A549 (cell line): ENCODE measurements around the gene BST2. TPM values are rescaled to one million over a fixed set of nuclear protein-coding genes. Genes with fewer than 3 reads are reported as not detected.
A peak's percentile ranks its signal among the peaks of the same experiment; 100 is the strongest.

ENCODE experiments used
- ATAC-seq, 2 experiments: fragments of 200-7000 bp in 1 of 2; fragments of >200 bp in 1 of 2; cut with Nextera tagmentation in 1 of 2; cut with Tn5 transposase in 1 of 2; 3 replicates each; pipeline versions ENCODE4 v1.8.0 to v1.9.1; 2018 to 2020; ENCODE audit warnings: mild to moderate bottlenecking in 1 of 2, moderate library complexity in 1 of 2
- CTCF ChIA-PET: fragments of 300-600 bp; sonication (Branson Sonifier 250); formaldehyde crosslinking; extraction: SDS; loops from one replicate; lab custom pipeline; 2021; ENCODE audit warnings: antibody characterized with exemption, inconsistent platforms; lab: Yijun Ruan, JAX
- POLR2A ChIA-PET: fragments of 350-600 bp; formaldehyde crosslinking; extraction: SDS; loops from one replicate; lab custom pipeline; 2021; ENCODE audit warnings: antibody characterized with exemption, inconsistent platforms; lab: Yijun Ruan, JAX
- DNase-seq, 2 experiments: peaks; one replicate each; pipeline versions ENCODE4 v3.0.0 to v3.0.0-alpha.2; 2011 to 2016; ENCODE audit warnings: low read depth in 1 of 2, low spot score in 1 of 2
- FAIRE-seq: peaks from 2 replicates; lab custom pipeline; 2011; peaks lifted over from hg19 to GRCh38; lab: Jason Lieb, UNC
- H3K27ac ChIP-seq, 2 experiments: fragments of >200 bp; sonication (Bioruptor Twin); formaldehyde crosslinking; 3 replicates each; pipeline ENCODE4 v1.5.1; 2016 to 2017
- H3K4me1 ChIP-seq: fragments of >200 bp; sonication (Bioruptor Twin); formaldehyde crosslinking; 3 replicates; pipeline ENCODE4 v1.6.1; 2016
- H3K4me2 ChIP-seq: fragments of >200 bp; sonication (Bioruptor Twin); formaldehyde crosslinking; 3 replicates; pipeline ENCODE4 v1.6.1; 2016
- H3K4me3 ChIP-seq: fragments of >200 bp; sonication (Bioruptor Twin); formaldehyde crosslinking; 3 replicates; pipeline ENCODE4 v1.5.1; 2016
- H3K9me3 ChIP-seq: fragments of >200 bp; sonication (Bioruptor Twin); formaldehyde crosslinking; 3 replicates; pipeline ENCODE4 v1.6.1; 2016
- ATOH8 ChIP-seq: fragments of 250-450 bp; sonication (Bioruptor Pico); IDR thresholded peaks from 2 replicates; pipeline ENCODE4 v1.5.0; 2020; ENCODE audit warnings: low read depth, mild to moderate bottlenecking, moderate library complexity
- CBX2 ChIP-seq: fragments of 200-600 bp; sonication (generic); IDR thresholded peaks from 2 replicates; pipeline ENCODE4 v1.6.1; 2016; ENCODE audit warnings: low read depth, mild to moderate bottlenecking, borderline replicate concordance
- CHD2 ChIP-seq: fragments of 150-350 bp; IDR thresholded peaks from 2 replicates; pipeline ENCODE4 v1.6.1; 2014; ENCODE audit warnings: low read length; ENCODE audit not compliant: partially characterized antibody
- CHD4 ChIP-seq: fragments of 200-600 bp; sonication (generic); IDR thresholded peaks from 2 replicates; pipeline ENCODE4 v1.6.1; 2016; ENCODE audit warnings: antibody characterized with exemption, mild to moderate bottlenecking, borderline replicate concordance
- CTCF ChIP-seq: fragments of >200 bp; sonication (Bioruptor Twin); formaldehyde crosslinking; IDR thresholded peaks from 3 replicates; pipeline ENCODE4 v1.5.1; 2016
- FOSL2 ChIP-seq, 2 experiments: fragments of 450-650 bp in 1 of 2; fragments of >200 bp in 1 of 2; sonication (Bioruptor Twin) in 1 of 2; formaldehyde crosslinking; IDR thresholded peaks; 2 replicates each; pipeline versions ENCODE4 v1.5.0 to v1.6.1; 2016 to 2020; ENCODE audit warnings: mild to moderate bottlenecking in 1 of 2, moderate library complexity in 1 of 2
- HOXB13 ChIP-seq: fragments of 250-450 bp; sonication (Bioruptor Pico); IDR thresholded peaks from 2 replicates; pipeline ENCODE4 v1.5.0; 2020; ENCODE audit warnings: low read depth, mild to moderate bottlenecking, moderate library complexity
- HOXB5 ChIP-seq: fragments of 250-450 bp; sonication (Bioruptor Pico); IDR thresholded peaks from 2 replicates; pipeline ENCODE4 v1.5.0; 2020; ENCODE audit warnings: mild to moderate bottlenecking, moderate library complexity
- KDM1A ChIP-seq: fragments of 200-600 bp; sonication (generic); IDR thresholded peaks from 2 replicates; pipeline ENCODE4 v1.6.1; 2016; ENCODE audit warnings: low read depth, mild to moderate bottlenecking
- MAX ChIP-seq: IDR thresholded peaks from 2 replicates; pipeline ENCODE4 v1.6.1; 2012
- MAZ ChIP-seq: fragments of 150-350 bp; IDR thresholded peaks from 2 replicates; pipeline ENCODE4 v1.6.1; 2014; ENCODE audit warnings: antibody characterized with exemption, low read depth, low read length, borderline replicate concordance
- PBX3 ChIP-seq: IDR thresholded peaks from 2 replicates; pipeline ENCODE4 v1.6.1; 2012
- PHF8 ChIP-seq: fragments of 200-600 bp; sonication (generic); IDR thresholded peaks from 2 replicates; pipeline ENCODE4 v1.6.1; 2016; ENCODE audit warnings: low read depth, mild to moderate bottlenecking, antibody characterized with exemption, moderate library complexity, borderline replicate concordance
- POLR2A ChIP-seq: IDR thresholded peaks from 2 replicates; pipeline ENCODE4 v1.6.1; 2012; ENCODE audit warnings: mild to moderate bottlenecking, low read length
- RAD21 ChIP-seq, 2 experiments: fragments of >200 bp in 1 of 2; sonication (Bioruptor Twin) in 1 of 2; formaldehyde crosslinking in 1 of 2; IDR thresholded peaks in 1 of 2; conservative IDR thresholded peaks in 1 of 2; 2 replicates in 1 of 2; 3 replicates in 1 of 2; pipeline ENCODE4 v1.6.1; 2012 to 2018; ENCODE audit warnings: inconsistent platforms in 1 of 2
- REST ChIP-seq: fragments of 200-600 bp; sonication (generic); IDR thresholded peaks from 2 replicates; pipeline ENCODE4 v1.6.1; 2016; ENCODE audit warnings: antibody characterized with exemption, mild to moderate bottlenecking, moderate library complexity
- SMC3 ChIP-seq: fragments of >200 bp; sonication (Bioruptor Twin); formaldehyde crosslinking; IDR thresholded peaks from 3 replicates; pipeline ENCODE4 v1.6.1; 2018; ENCODE audit warnings: inconsistent platforms
- SREBF2 ChIP-seq: fragments of 450-650 bp; IDR thresholded peaks from 2 replicates; pipeline ENCODE4 v1.6.1; 2014; ENCODE audit warnings: mild to moderate bottlenecking, moderate library complexity
- WGBS: methylation state at CpG from one replicate; pipeline ENCODE4 v1.1.6; 2017; ENCODE audit errors: missing lambda C conversion rate; 5-methylcytosine and 5-hydroxymethylcytosine counted together
- polyA plus RNA-seq, 4 experiments: library from polyadenylated mRNA; depleted of rRNA in 3 of 4; stranded (reverse); fragments of >200 nt; fragmentation: RNase III in 1 of 4; extraction: RNeasy Plus Mini Kit Qiagen cat#74134 plus additional on column Dnase treatment in 1 of 4; gene quantifications; 2 replicates in 3 of 4; 3 replicates in 1 of 4; pipeline ENCODE4 v1.2.3, GENCODE V29; 2011 to 2017

Gene BST2
- polyA plus RNA-seq, 2 of the 4 experiments (the other 2 are of a cell fraction): 0.12 to 0.26 TPM

GRCh38 chr19:17401628-17402027, 3.8 kb downstream of the BST2 start (continued):
- TF ChIP-seq FOSL2 (IDR thresholded peaks at IDR 0.05) (no peak), FOSL2 (CRISPR knock-in tag; IDR thresholded peaks at IDR 0.05) (no peak), HOXB13 (CRISPR knock-in tag) (no peak), CBX2 (no peak)

- Histone ChIP-seq H3K4me2 (no peak overlapping the region), H3K9me3 (no peaks in the 10 kb centered on the region), H3K4me3 (no peak overlapping the region), H3K27ac (no peak overlapping the region), H3K4me1 (no peaks in the 10 kb centered on the region)
- ChIA-PET CTCF (interaction anchor here (0.6 to 1.5 kb wide), 9 partner anchors 9 to 97 kb away, joined by 3 to 5 read pairs (median 3); partner anchors contain the start of gene MVB12A), POLR2A (no interaction called here)
- ATAC-seq (no peak), DNase-seq (no peak), FAIRE-seq (no peak)
- no peak for TF ChIP-seq POLR2A
- no peak for TF ChIP-seq SREBF2
- TF ChIP-seq REST: no peak
- no peak for TF ChIP-seq CHD2
- no peak for TF ChIP-seq ATOH8 (CRISPR knock-in tag)
- no peak for TF ChIP-seq FOSL2 (IDR thresholded peaks at IDR 0.05)
- TF ChIP-seq FOSL2 (CRISPR knock-in tag; IDR thresholded peaks at IDR 0.05): no peak
- TF ChIP-seq PBX3: no peak
- TF ChIP-seq HOXB5: no peak
- 68% methylated on average over 8 of the region's 8 CpGs for WGBS
These were observed 6.4 kb downstream of the BST2 start for GRCh38 chr19:17398902-17399527.

- H3K4me1 ChIP-seq: peaks cover 4% of the 10 kb centered on the region; the same call in 1 of the 3 replicates
- WGBS: 24% methylated on average over 17 of the region's 19 CpGs
- H3K4me2 ChIP-seq: peak overlapping the region; percentile 28; the same call in 1 of the 3 replicates
- peak; percentile 82 for TF ChIP-seq CHD4
- peak; percentile 22; the same call in 1 of the 2 replicates for TF ChIP-seq MAX
- TF ChIP-seq PHF8: no peak
- peak; percentile 53 for TF ChIP-seq SMC3
- peak; percentile 61 to 71 for TF ChIP-seq RAD21 (conservative IDR thresholded peaks at IDR 0.05 in 1 of 2, IDR thresholded peaks at IDR 0.05 in 1 of 2)
- TF ChIP-seq KDM1A: 0 out of 2 replicates have a peak, but pooled peaks have one; percentile 46
- no peak for TF ChIP-seq MAZ
- peak; percentile 53 for TF ChIP-seq CTCF
- H3K9me3 ChIP-seq: 0 out of 3 replicates have a peak, but pooled peaks cover under 1% of the 10 kb centered on the region
- no peak for FAIRE-seq
- H3K4me3 ChIP-seq: no peak overlapping the region
- peak; percentile 48 to 66 for DNase-seq
- ChIA-PET POLR2A (no interaction called here), CTCF (interaction anchor here (0.7 to 2.3 kb wide), 11 partner anchors 9 to 102 kb away, joined by 3 to 10 read pairs (median 5); partner anchors contain the start of genes BST2, MVB12A and TMEM221)
- ATAC-seq: peak in 1 of 2 experiments; percentile 43; a peak in 2 of 6 replicates
- H3K27ac ChIP-seq: peak overlapping the region in 1 of 2 experiments; percentile 66; a peak in 3 of 6 replicates
These were observed 10.5 kb downstream of the BST2 start for GRCh38 chr19:17394891-17395415.
